ENCODE measurements around the gene DPYD.

- TF ChIP-seq POLR2A (IDR thresholded peaks at IDR 0.05) = no peak
- TF ChIP-seq, protein P1, sequence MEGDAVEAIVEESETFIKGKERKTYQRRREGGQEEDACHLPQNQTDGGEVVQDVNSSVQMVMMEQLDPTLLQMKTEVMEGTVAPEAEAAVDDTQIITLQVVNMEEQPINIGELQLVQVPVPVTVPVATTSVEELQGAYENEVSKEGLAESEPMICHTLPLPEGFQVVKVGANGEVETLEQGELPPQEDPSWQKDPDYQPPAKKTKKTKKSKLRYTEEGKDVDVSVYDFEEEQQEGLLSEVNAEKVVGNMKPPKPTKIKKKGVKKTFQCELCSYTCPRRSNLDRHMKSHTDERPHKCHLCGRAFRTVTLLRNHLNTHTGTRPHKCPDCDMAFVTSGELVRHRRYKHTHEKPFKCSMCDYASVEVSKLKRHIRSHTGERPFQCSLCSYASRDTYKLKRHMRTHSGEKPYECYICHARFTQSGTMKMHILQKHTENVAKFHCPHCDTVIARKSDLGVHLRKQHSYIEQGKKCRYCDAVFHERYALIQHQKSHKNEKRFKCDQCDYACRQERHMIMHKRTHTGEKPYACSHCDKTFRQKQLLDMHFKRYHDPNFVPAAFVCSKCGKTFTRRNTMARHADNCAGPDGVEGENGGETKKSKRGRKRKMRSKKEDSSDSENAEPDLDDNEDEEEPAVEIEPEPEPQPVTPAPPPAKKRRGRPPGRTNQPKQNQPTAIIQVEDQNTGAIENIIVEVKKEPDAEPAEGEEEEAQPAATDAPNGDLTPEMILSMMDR (IDR thresholded peaks at IDR 0.05) = no peak
Measured at GRCh38 chr1:97365026-97365425, 555.8 kb downstream of the DPYD start.

Data from uterus (tissue), 2 donors.